Muscle of leg (tissue), 11 donors: ENCODE data around the gene KMT2B. TPM values are rescaled to one million over a fixed set of nuclear protein-coding genes. Genes with fewer than 3 reads are reported as not detected.

Experiments used
- DNase-seq: peaks from one replicate; pipeline ENCODE4 v3.0.0; 2013
- H3K27ac ChIP-seq: one replicate; pipeline ENCODE4 v1.5.1; 2013; ENCODE audit warnings: mild to moderate bottlenecking, low read length, control low read depth
- H3K27me3 ChIP-seq: one replicate; pipeline ENCODE4 v1.6.1; 2013; ENCODE audit warnings: low read length; ENCODE audit not compliant: control insufficient read depth, insufficient read depth
- H3K36me3 ChIP-seq: one replicate; pipeline ENCODE4 v1.6.1; 2013; ENCODE audit warnings: low read length; ENCODE audit not compliant: control insufficient read depth, insufficient read depth
- H3K4me1 ChIP-seq: one replicate; pipeline ENCODE4 v1.6.1; 2013; ENCODE audit warnings: low read length; ENCODE audit not compliant: control insufficient read depth, insufficient read depth
- H3K4me3 ChIP-seq: one replicate; pipeline ENCODE4 v1.5.1; 2013; ENCODE audit warnings: low read length, control low read depth
- H3K9me3 ChIP-seq: replicated peaks from 2 replicates; pipeline ENCODE4 v1.6.1; 2013; ENCODE audit warnings: low read depth, low read length; ENCODE audit not compliant: control insufficient read depth
- WGBS: methylation state at CpG from one replicate; pipeline ENCODE4 v1.1.5; 2013; ENCODE audit warnings: missing lambda C conversion rate; ENCODE audit not compliant: insufficient coverage; 5-methylcytosine and 5-hydroxymethylcytosine counted together
- polyA plus RNA-seq, 8 donors: library from polyadenylated mRNA; unstranded; fragments of 120-200 nt; gene quantifications; one replicate each; pipeline versions ENCODE4 v1.2.1 to v1.2.3, GENCODE V29; 2013; ENCODE audit warnings: inconsistent platforms in 1 of 8, low replicate concordance in 1 of 8; ENCODE audit not compliant: insufficient read length in 8 of 8, insufficient read depth in 1 of 8
- total RNA-seq: library from RNA; stranded (reverse); fragments of 120-200 nt; gene quantifications from one replicate; pipeline ENCODE4 v1.2.4, GENCODE V29; 2013

KMT2B gene
- total and polyA plus RNA-seq, 9 donors: 7.6 to 33.7 (median 25.1) TPM

DNA sequence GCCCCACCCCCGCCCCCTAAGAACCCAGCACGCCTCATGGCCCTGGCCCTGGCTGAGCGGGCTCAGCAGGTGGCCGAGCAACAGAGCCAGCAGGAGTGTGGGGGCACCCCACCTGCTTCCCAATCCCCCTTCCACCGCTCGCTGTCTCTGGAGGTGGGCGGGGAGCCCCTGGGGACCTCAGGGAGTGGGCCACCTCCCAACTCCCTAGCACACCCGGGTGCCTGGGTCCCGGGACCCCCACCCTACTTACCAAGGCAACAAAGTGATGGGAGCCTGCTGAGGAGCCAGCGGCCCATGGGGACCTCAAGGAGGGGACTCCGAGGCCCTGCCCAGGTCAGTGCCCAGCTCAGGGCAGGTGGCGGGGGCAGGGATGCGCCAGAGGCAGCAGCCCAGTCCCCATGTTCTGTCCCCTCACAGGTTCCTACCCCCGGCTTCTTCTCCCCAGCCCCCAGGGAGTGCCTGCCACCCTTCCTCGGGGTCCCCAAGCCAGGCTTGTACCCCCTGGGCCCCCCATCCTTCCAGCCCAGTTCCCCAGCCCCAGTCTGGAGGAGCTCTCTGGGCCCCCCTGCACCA is 69.5 kb downstream of the KMT2B start:
- no peak overlapping the region for H3K4me3 ChIP-seq
- H3K27ac ChIP-seq: no peak overlapping the region
- no peaks in the 10 kb centered on the region for H3K4me1 ChIP-seq
- no peak for DNase-seq
- 89% methylated on average over 8 of the region's 15 CpGs for WGBS
- no peaks in the 10 kb centered on the region for H3K9me3 ChIP-seq
- peaks cover 15% of the 10 kb centered on the region for H3K36me3 ChIP-seq
- H3K27me3 ChIP-seq: no peaks in the 10 kb centered on the region

Other genes starting within 250 kb of the KMT2B start
- 0.18 TPM for gene KRTDAP, start 227.5 kb upstream of the KMT2B start, total RNA-seq
- 10 to 100 TPM in 1 of 8 donors, 1 to 10 TPM in 1, under 1 TPM in 2, not detected in 4; 0.43 to 36.6 (median 3.6) TPM for gene KRTDAP, start 227.5 kb upstream of the KMT2B start, polyA plus RNA-seq
- 2.0 TPM for gene DMKN, start 204.4 kb upstream of the KMT2B start, total RNA-seq
- gene DMKN, start 204.4 kb upstream of the KMT2B start, polyA plus RNA-seq: 10 to 100 TPM in 1 of 8 donors, 1 to 10 TPM in 7; 1.1 to 22.6 (median 2.1) TPM
- not detected for gene SBSN, start 189.7 kb upstream of the KMT2B start, total RNA-seq
- gene SBSN, start 189.7 kb upstream of the KMT2B start, polyA plus RNA-seq: 1 to 10 TPM in 1 of 8 donors, under 1 TPM in 3, not detected in 4; 0.10 to 5.1 (median 0.40) TPM
- gene GAPDHS, start 184.5 kb upstream of the KMT2B start, total RNA-seq: not detected
- not detected for gene GAPDHS, start 184.5 kb upstream of the KMT2B start, polyA plus RNA-seq
- gene TMEM147, start 172.4 kb upstream of the KMT2B start, total RNA-seq: 51.4 TPM
- gene TMEM147, start 172.4 kb upstream of the KMT2B start, polyA plus RNA-seq: 10 to 100 TPM; 41.5 to 50.1 (median 44.6) TPM
- gene ATP4A, start 154.3 kb upstream of the KMT2B start, total RNA-seq: not detected
- gene ATP4A, start 154.3 kb upstream of the KMT2B start, polyA plus RNA-seq: under 1 TPM in 1 of 8 donors, not detected in 7; 0.52 TPM
- gene PMIS2, start 131.8 kb upstream of the KMT2B start, total RNA-seq: not detected
- not detected for gene PMIS2, start 131.8 kb upstream of the KMT2B start, polyA plus RNA-seq
- 9.5 TPM for gene HAUS5, start 105.3 kb upstream of the KMT2B start, total RNA-seq
- 10 to 100 TPM in 7 of 8 donors, 1 to 10 TPM in 1; 9.4 to 16.1 (median 12.6) TPM for gene HAUS5, start 105.3 kb upstream of the KMT2B start, polyA plus RNA-seq
- 32.8 TPM for gene RBM42, start 89.0 kb upstream of the KMT2B start, total RNA-seq
- 10 to 100 TPM; 44.7 to 55.3 (median 51.5) TPM for gene RBM42, start 89.0 kb upstream of the KMT2B start, polyA plus RNA-seq
- gene ETV2, start 76.3 kb upstream of the KMT2B start, total RNA-seq: 1.6 TPM
- 1 to 10 TPM; 1.7 to 4.9 (median 3.2) TPM for gene ETV2, start 76.3 kb upstream of the KMT2B start, polyA plus RNA-seq
- 582 TPM for gene COX6B1, start 69.7 kb upstream of the KMT2B start, total RNA-seq
- gene COX6B1, start 69.7 kb upstream of the KMT2B start, polyA plus RNA-seq: 100 to 1,000 TPM; 263 to 328 (median 300) TPM
- not detected for gene UPK1A, start 51.5 kb upstream of the KMT2B start, total RNA-seq
- 1 to 10 TPM in 1 of 8 donors, under 1 TPM in 2, not detected in 5; 0.17 to 7.7 (median 0.28) TPM for gene UPK1A, start 51.5 kb upstream of the KMT2B start, polyA plus RNA-seq
- gene ZBTB32, start 13.4 kb upstream of the KMT2B start, total RNA-seq: not detected
- gene ZBTB32, start 13.4 kb upstream of the KMT2B start, polyA plus RNA-seq: under 1 TPM in 6 of 8 donors, not detected in 2; 0.25 to 0.40 (median 0.36) TPM
- gene IGFLR1, start 24.4 kb downstream of the KMT2B start, total RNA-seq: 2.1 TPM
- gene IGFLR1, start 24.4 kb downstream of the KMT2B start, polyA plus RNA-seq: 1 to 10 TPM; 3.0 to 5.6 (median 3.9) TPM
- 14.6 TPM for gene U2AF1L4, start 27.4 kb downstream of the KMT2B start, total RNA-seq
- 10 to 100 TPM; 10.6 to 17.6 (median 14.1) TPM for gene U2AF1L4, start 27.4 kb downstream of the KMT2B start, polyA plus RNA-seq
- 40.2 TPM for gene PSENEN, start 27.6 kb downstream of the KMT2B start, total RNA-seq
- 10 to 100 TPM; 34.1 to 45.1 (median 36.8) TPM for gene PSENEN, start 27.6 kb downstream of the KMT2B start, polyA plus RNA-seq
- gene LIN37, start 30.6 kb downstream of the KMT2B start, total RNA-seq: 10.2 TPM
- gene LIN37, start 30.6 kb downstream of the KMT2B start, polyA plus RNA-seq: 10 to 100 TPM in 5 of 8 donors, 1 to 10 TPM in 3; 9.2 to 12.8 (median 10.9) TPM
- 46.7 TPM for gene HSPB6, start 39.0 kb downstream of the KMT2B start, total RNA-seq
- 100 to 1,000 TPM; 236 to 741 (median 528) TPM for gene HSPB6, start 39.0 kb downstream of the KMT2B start, polyA plus RNA-seq
- gene PROSER3, start 40.2 kb downstream of the KMT2B start, total RNA-seq: 3.9 TPM
- gene PROSER3, start 40.2 kb downstream of the KMT2B start, polyA plus RNA-seq: 10 to 100 TPM in 6 of 8 donors, 1 to 10 TPM in 2; 6.9 to 14.6 (median 11.9) TPM
- 3.6 TPM for gene ARHGAP33, start 57.6 kb downstream of the KMT2B start, total RNA-seq
- 10 to 100 TPM in 7 of 8 donors, 1 to 10 TPM in 1; 8.3 to 28.5 (median 19.4) TPM for gene ARHGAP33, start 57.6 kb downstream of the KMT2B start, polyA plus RNA-seq
- gene PRODH2, start 94.8 kb downstream of the KMT2B start, total RNA-seq: not detected
- gene PRODH2, start 94.8 kb downstream of the KMT2B start, polyA plus RNA-seq: under 1 TPM in 2 of 8 donors, not detected in 6; 0.18 to 0.27 TPM
- 0.09 TPM for gene NPHS1, start 134.5 kb downstream of the KMT2B start, total RNA-seq
- under 1 TPM in 7 of 8 donors, not detected in 1; 0.04 to 0.37 (median 0.21) TPM for gene NPHS1, start 134.5 kb downstream of the KMT2B start, polyA plus RNA-seq
- gene KIRREL2, start 138.9 kb downstream of the KMT2B start, total RNA-seq: 0.31 TPM
- 1 to 10 TPM in 1 of 8 donors, under 1 TPM in 7; 0.28 to 1.0 (median 0.58) TPM for gene KIRREL2, start 138.9 kb downstream of the KMT2B start, polyA plus RNA-seq
- 4.7 TPM for gene APLP1, start 150.6 kb downstream of the KMT2B start, total RNA-seq
- 10 to 100 TPM in 3 of 8 donors, 1 to 10 TPM in 5; 4.6 to 10.7 (median 7.5) TPM for gene APLP1, start 150.6 kb downstream of the KMT2B start, polyA plus RNA-seq
- gene NFKBID, start 182.5 kb downstream of the KMT2B start, total RNA-seq: 1.8 TPM
- gene NFKBID, start 182.5 kb downstream of the KMT2B start, polyA plus RNA-seq: 1 to 10 TPM in 6 of 8 donors, under 1 TPM in 2; 0.85 to 3.3 (median 1.6) TPM
- gene HCST, start 184.5 kb downstream of the KMT2B start, total RNA-seq: 4.0 TPM
- gene HCST, start 184.5 kb downstream of the KMT2B start, polyA plus RNA-seq: 1 to 10 TPM; 3.5 to 7.8 (median 5.6) TPM
- 18.0 TPM for gene TYROBP, start 190.3 kb downstream of the KMT2B start, total RNA-seq
- 10 to 100 TPM; 16.5 to 22.5 (median 18.9) TPM for gene TYROBP, start 190.3 kb downstream of the KMT2B start, polyA plus RNA-seq
- 1.8 TPM for gene LRFN3, start 218.4 kb downstream of the KMT2B start, total RNA-seq
- gene LRFN3, start 218.4 kb downstream of the KMT2B start, polyA plus RNA-seq: 10 to 100 TPM in 3 of 8 donors, 1 to 10 TPM in 5; 6.3 to 13.9 (median 9.3) TPM